SK-N-MC (cell line): ENCODE measurements around the gene METRNL.

ENCODE experiments used
- EZH2 ChIP-seq: fragments of 200-600 bp; sonication (generic); IDR thresholded peaks from one replicate; pipeline ENCODE4 v1.6.1; 2017; ENCODE audit warnings: antibody characterized with exemption
- FOXP2 ChIP-seq: optimal IDR thresholded peaks from 2 replicates; pipeline ENCODE3; 2011; ENCODE audit warnings: mild to moderate bottlenecking, moderate library complexity; ENCODE audit not compliant: insufficient read depth; ENCODE audit errors: extremely low read length, control extremely low read depth
- POLR2AphosphoS5 ChIP-seq: IDR thresholded peaks from 2 replicates; pipeline ENCODE4 v1.6.1; 2012; ENCODE audit warnings: mild to moderate bottlenecking, low read depth, low read length, borderline replicate concordance

DNA sequence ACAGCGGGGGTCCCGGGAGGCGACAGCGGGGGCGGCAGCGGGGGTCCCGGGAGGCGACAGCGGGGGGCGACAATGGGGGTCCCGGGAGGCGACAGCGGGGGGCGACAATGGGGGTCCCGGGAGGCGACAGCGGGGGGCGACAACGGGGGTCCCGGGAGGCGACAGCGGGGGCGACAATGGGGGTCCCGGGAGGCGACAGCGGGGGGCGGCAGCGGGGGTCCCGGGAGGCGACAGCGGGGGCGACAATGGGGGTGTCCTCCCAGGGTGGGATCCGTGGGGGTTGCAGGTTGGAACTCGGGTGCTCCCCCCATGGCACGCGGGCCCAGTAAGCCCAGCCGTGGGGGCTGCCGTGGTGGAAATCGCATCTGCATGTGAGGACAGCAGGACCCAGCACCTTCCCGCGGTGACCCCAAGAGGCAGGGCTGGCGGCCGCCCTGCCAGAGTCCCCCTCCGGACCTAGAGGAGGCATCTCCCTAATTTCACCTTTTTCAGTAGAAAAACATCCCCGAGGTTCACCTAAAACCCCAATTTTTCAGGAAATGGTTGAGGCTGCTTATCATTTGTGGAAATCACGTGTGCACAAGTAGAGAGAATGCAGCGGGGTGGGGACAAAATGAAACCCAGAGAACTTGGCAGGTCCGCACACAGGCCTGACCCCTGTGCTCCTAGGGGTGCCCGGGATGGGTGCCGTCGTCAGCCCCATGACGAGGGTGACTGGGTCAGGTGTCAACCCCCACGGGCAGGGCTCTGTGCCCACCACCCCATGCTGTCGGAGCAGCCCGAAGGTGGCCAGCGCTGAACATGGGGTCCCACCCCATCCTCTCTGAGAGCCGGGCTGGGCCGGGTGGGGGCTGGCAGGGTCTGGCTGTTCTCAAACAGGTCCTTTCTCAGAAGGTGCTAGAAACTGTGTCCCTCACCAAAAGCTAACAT, 10.5 kb upstream of the METRNL start:
- TF ChIP-seq EZH2 (no peak), POLR2AphosphoS5 (no peak), FOXP2 (no peak)
